ENCODE measurements around the gene MYOD1. TPM values are rescaled to one million over a fixed set of nuclear protein-coding genes. Genes with fewer than 3 reads are reported as not detected.
A peak's percentile ranks its signal among the peaks of the same experiment; 100 is the strongest.

Gene MYOD1
- total RNA-seq, 1 donor from 2014 or later, result 2.3 TPM

- DNase-seq, result no peak
Measured at GRCh38 chr11:17702876-17703275, 16.5 kb upstream of the MYOD1 start.

GRCh38 chr11:17703951-17704350, 15.4 kb upstream of the MYOD1 start:
- no peak for DNase-seq

DNA sequence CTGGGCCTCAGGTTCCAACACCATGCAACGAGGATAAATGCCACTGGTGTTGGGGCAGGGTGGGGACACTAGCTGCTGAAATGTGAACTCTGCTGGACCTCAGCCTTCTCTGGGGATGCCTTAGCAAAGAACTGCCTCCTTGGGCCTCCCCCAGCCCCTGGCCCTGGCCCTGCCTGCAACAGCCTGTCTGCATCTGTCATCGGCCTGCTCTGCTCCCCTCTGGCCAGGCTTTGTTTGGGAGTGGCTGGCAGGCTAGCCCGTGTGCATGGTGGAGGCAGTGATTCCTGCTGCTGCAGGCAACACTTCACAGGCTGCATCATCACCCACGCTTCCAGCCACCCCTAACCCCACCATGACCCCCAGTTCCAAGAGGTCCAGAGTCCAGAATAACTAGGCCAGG, 11.5 kb upstream of the MYOD1 start:
- no peak for DNase-seq

DNA sequence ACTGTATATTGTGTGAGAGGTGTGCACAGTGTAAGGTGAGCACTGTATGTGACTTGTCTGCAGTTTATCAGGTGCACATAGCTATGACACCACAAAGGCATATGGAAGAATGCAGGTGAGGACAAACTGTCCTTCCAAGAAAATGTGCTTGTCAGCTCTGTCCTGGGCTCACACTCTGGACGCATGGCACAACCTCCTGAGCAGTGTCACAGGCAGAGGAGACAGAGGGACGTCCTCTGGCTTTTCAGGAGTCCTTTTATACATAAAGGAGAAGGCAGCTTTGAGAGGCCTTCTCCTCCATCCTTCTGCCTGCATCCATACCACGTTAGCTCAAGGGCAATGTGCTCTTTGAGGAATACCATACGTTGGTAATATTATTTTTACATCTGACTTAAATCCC, 7.5 kb upstream of the MYOD1 start:
- DNase-seq, result no peak

DNA sequence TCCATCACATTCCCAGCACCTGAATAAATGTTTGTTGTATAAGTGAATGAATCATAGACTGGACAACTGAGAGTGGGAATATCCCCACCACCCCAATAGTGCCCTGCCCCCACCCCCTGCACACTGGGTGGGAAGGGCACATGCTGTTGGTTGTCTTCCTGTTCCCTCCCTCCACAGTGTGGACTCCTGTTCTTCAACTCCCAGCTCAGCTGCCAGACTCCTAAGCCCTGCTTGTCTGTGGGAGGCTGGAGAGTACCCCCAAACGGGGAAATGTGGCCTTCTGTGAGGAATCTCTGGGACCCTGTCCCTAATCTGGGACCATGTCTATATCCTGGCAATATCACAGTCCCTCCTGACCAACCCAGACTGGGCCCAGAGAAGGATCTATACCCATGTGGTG, 5.5 kb upstream of the MYOD1 start:
- no peak for DNase-seq

DNA sequence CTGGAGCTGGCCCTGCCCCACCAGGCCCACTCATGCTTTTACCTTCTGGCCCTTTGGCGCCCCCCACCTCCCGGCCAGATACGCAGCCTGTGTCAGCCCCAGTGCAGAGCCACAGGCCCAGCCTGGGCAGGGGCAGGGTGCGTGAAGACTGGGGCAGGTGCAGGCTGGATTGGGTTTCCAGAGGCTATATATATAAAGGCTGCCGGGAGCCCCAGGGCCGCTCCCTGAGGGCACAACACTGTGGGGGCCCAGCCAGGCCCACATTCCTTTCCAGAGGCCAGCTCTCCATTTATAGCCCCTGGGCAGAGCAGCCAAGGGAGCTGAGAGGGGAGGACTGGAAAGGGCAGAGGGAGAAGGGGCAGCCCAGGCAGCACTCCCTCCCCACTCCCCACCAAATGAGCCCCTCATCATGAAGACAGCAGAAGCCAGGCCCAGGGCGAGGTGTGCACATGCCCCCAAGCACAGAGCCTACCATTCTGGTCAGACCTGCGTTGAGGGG, 5.0 kb upstream of the MYOD1 start:
- no peak for DNase-seq

DNA sequence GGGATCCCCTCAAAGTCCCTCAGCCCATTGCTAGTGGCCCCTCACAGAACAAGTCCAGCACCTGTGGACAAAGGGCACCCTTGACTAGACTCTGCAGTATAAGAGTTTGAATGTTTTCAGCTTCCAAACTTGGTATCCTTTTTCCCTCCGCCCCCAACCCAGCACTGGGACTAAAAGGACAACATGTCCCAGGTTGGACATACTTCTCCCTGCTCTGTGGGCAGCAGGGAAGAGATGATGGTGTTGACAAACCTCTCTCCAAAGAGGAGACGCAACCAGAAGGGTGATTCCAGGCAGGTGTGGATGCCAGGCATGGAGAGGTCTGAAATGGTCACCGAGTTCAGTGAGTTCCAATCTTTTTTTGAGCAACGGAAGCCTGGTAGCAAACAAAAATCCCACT, 4.5 kb upstream of the MYOD1 start:
- DNase-seq, result no peak

- no peak for DNase-seq
Measured at GRCh38 chr11:17716807-17717206, 2.6 kb upstream of the MYOD1 start.

- DNase-seq, result no peak
Measured at GRCh38 chr11:17718015-17718414, 1.4 kb upstream of the MYOD1 start.

DNA sequence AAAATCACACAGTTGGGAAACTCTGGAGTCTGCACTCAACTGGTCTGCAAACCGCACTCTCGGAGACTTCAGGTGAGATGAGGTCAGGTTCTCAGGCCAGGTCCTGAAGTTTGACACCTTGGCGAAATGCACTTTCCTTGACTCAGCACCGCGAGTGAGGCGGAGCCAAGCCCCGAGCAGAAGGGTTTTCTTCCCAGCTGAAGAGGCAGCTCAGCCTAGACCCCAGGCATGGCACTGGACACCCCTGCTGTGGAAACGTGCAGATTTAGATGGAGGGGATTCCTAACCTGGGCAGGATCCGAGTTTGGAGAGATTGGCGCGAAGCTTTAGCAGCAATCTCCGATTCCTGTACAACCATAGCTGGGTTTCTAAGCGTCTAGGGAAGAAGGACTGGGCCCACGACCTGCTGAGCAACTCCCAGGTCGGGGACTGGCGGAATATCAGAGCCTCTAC, 835 bp upstream of the MYOD1 start:
- DNase-seq, result no peak

DNA sequence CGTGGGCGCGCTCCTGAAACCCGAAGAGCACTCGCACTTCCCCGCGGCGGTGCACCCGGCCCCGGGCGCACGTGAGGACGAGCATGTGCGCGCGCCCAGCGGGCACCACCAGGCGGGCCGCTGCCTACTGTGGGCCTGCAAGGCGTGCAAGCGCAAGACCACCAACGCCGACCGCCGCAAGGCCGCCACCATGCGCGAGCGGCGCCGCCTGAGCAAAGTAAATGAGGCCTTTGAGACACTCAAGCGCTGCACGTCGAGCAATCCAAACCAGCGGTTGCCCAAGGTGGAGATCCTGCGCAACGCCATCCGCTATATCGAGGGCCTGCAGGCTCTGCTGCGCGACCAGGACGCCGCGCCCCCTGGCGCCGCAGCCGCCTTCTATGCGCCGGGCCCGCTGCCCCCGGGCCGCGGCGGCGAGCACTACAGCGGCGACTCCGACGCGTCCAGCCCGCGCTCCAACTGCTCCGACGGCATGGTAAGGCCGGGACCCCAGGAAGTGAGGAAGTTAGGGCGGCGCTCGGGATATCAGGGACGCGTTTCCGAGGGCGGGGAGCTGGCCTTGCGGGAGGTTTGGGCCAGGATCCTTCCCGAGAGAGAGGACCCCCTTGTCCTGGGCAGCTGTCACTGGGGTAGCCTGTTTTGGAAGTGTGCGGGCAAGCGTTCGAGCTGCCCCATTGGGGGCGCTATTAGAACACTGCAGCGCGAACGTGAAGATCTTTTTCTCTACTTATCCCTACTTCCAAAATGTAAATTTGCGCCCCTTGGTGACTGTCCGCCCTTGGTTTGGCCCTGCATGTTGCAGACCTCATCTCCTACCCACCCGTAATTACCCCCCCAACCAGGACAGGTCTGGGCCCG, 796 bp downstream of the MYOD1 start:
- no peak for DNase-seq

GRCh38 chr11:17720796-17721171, 1.4 kb downstream of the MYOD1 start:
- DNase-seq, result no peak

DNA sequence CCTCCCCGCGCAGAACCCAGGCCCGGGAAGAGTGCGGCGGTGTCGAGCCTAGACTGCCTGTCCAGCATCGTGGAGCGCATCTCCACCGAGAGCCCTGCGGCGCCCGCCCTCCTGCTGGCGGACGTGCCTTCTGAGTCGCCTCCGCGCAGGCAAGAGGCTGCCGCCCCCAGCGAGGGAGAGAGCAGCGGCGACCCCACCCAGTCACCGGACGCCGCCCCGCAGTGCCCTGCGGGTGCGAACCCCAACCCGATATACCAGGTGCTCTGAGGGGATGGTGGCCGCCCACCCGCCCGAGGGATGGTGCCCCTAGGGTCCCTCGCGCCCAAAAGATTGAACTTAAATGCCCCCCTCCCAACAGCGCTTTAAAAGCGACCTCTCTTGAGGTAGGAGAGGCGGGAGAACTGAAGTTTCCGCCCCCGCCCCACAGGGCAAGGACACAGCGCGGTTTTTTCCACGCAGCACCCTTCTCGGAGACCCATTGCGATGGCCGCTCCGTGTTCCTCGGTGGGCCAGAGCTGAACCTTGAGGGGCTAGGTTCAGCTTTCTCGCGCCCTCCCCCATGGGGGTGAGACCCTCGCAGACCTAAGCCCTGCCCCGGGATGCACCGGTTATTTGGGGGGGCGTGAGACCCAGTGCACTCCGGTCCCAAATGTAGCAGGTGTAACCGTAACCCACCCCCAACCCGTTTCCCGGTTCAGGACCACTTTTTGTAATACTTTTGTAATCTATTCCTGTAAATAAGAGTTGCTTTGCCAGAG, 2.0 kb downstream of the MYOD1 start:
- DNase-seq, result no peak

GRCh38 chr11:17722000-17722643, 2.8 kb downstream of the MYOD1 start:
- DNase-seq, result no peak

- no peak for DNase-seq
Measured at GRCh38 chr11:17724020-17724908, 4.9 kb downstream of the MYOD1 start.

GRCh38 chr11:17725174-17725573, 5.8 kb downstream of the MYOD1 start:
- DNase-seq, result no peak

- no peak for DNase-seq
Measured at GRCh38 chr11:17730137-17730536, 10.8 kb downstream of the MYOD1 start.

- DNase-seq, result peak; percentile 31
Measured at GRCh38 chr11:17730608-17731462, 11.5 kb downstream of the MYOD1 start.

DNA sequence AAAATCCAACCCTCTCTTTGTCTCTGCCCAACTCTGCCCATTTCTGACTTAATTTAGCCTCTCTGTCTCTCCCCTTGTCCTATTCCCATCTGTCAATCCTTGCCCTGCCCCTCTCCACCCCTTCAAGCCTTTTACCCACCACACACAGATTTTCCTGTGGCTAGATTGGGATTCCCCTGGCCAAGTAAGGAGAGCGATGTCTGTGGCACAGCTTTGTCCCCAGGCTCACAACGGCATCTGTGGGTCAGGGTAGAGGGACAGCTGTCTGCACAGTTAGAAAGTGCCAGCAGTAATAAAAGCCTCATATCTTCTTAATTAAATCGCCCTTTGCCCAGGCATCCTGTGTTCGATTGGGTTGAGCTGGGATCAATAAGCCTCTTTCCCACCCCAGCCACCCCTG, 13.9 kb downstream of the MYOD1 start:
- DNase-seq, result no peak

- no peak for DNase-seq
Measured at GRCh38 chr11:17734418-17734911, 15.1 kb downstream of the MYOD1 start, which contains the start of gene KCNC1. TSS of gene KCNC1 (plus strand) at chr11:17734781. CDS start at chr11:17736003, 1,222 bp downstream.
